Purkinje cell (primary cell): ENCODE results near the gene PSMA7. TPM values are rescaled to one million over a fixed set of nuclear protein-coding genes. Genes with fewer than 3 reads are reported as not detected.

Experiments
- polyA plus RNA-seq: library from polyadenylated mRNA; unstranded; fragments of >200 nt; fragmentation: Nextera tagmentation; gene quantifications from 2 replicates; pipeline ENCODE4 v1.2.1, GENCODE V29; 2014

PSMA7 gene
- polyA plus RNA-seq: 226 and 267 TPM in 2 replicates

DNA sequence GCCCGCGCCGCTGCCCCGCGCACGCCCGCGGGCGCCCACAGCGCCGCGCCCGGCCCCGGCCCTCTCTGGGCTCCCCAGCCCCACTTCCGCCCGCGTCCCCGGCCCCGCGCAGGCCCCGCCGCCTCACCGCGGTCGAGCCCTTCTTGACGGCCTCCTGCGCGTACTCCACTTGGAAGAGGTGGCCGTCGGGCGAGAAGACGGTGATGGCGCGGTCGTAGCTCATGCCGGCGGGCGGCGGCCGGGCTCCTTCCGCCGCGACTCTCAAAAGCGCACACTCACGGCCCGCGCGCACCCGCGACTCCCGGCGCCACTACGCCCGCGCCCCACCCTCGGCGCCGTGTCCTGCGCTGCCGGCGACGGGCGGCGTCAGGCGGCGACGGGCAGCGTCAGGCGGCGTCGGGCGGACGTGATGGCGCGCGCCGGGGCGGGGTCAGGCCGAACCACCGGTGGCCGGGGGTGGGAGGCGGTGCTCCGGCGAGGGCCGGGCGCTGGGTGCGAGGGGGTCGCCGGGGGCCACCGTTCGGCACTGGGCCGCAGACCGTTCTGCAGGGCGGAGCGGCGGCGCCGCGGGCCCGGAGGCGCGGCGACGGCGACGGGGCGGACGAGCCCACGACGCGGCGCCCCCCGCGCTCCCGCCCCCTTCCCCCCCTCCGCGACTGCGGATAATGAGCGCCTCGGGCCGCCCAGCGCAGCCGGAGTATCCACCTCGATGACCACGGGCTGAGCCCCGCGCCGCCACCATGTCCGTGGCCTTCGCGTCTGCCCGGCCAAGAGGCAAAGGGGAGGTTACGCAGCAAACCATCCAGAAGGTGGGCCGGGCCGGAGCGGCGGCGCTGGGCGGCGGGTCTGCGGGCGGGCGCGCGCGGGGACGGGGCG lies at the start of gene PSMA7, which contains the start of gene SS18L1:
Gene PSMA7, minus strand, starts transcription at position 314 of the 876 bp plus-strand sequence. Its CDS starts 91 bp downstream, at position 223.
Gene SS18L1, plus strand, starts transcription at position 689 of the 876 bp plus-strand sequence. Its CDS starts 52 bp downstream, at position 741.

DNA sequence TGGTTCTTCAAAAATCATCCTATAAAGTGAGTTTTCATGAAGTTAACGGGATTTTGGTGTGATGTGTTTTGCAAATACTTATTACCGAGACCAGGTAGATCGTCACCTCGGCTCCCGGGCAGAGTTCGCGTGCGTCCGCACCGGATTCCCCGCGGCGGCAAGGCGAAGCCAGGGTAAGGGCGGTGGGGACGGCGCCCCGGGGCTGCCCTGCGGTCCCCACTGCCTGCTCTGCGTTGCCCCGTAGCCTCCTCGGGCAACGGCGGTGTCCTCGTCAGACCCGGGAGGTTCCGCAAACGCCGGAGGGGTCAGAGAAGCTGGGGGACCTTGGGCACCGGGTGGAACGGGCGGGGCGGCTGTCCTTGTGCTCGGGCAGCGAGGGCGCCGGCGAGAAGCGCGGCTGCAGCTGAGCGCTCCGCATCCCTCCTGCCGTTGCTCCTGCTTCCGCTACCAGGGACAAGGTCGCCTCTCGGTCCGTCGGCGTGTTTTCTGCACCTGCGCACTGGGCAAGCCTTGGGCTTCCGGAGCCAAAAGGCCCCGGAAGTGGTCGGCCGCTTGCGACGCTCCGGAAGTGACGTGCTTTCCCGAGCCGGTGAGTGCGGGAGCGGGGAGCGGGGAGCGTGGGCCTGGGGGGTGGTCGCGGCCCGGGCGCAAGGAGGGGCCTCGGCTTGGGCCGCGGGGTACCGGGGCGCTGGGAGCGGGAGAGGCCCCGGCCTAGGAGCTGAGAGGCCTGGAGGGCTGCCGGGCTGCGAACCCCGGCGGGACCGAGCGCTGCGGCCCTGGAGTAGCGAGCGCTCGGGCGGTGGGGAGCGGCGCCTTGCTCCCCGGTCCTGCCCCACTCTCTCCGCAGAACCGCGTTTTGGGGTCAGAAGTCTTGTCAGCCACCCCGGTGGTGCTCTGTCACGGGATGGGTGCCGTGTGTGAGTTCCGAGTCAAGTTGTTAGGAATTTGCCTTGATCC lies 39.6 kb upstream of the PSMA7 start, which contains the start of gene MTG2:
Gene MTG2, plus strand, starts transcription at position 560 of the 957 bp plus-strand sequence. CDS start 10,393 bp downstream, outside the sequence.

DNA sequence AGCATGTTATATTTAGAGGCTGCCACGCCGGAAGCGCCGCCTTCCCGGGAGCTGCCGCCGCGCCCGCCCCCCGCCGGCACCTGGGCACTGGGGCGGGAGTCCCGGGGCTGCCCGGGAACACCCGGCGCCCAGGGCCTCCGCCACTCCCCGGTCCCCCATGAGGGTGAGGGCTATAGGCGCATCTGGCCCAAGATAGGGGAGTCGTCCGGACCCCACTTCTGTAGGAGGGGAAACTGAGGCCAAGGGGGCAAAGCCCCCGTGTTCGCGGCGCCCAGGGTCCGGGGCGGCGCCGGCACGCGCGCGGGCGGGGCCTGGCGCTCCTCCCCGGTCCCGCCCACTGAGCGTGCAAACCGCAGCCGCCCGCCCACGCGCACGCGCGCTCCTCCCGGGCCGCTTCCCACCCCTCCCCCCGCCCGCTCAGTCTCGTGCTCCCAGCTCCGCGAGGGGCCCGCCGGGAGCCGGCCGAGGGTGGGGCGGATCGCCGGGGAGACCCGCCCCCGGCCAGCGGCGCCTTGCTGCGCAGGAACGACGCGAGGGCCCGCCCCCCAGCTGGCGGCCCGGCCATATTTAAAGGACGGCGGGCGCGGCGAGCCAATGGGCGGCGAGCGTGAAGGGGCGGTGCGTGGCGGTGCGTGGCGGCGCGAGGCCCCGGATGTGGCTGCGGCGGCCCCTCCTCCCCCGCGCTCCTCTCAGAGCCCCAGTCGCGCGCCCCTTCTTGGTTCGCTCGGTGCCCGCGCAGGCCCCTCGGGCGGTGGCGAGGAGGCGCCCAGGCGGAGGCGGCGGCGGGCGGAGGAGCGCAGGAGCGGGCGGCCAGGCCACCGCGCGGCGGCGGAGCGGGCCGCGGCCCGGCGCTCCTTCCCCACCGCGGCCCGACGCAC lies 21.2 kb downstream of the PSMA7 start, which contains the start of gene LSM14B:
Gene LSM14B, plus strand, starts transcription at position 700 of the 878 bp plus-strand sequence. CDS start 192 bp downstream, outside the sequence.

Other genes starting within 250 kb of the PSMA7 start
- gene TAF4, start 77.5 kb downstream of the PSMA7 start, polyA plus RNA-seq: 0.66 and 0.80 TPM in 2 replicates
- 4.0 and 4.6 TPM in 2 replicates for gene LSM14B, start 20.9 kb downstream of the PSMA7 start, polyA plus RNA-seq
- gene SS18L1, start 375 bp upstream of the PSMA7 start, polyA plus RNA-seq: 15.1 and 23.0 TPM in 2 replicates
- 8.6 and 12.9 TPM in 2 replicates for gene MTG2, start 39.6 kb upstream of the PSMA7 start, polyA plus RNA-seq
- not detected in 2 replicates for gene HRH3, start 76.9 kb upstream of the PSMA7 start, polyA plus RNA-seq
- 33.5 and 45.9 TPM in 2 replicates for gene OSBPL2, start 95.1 kb upstream of the PSMA7 start, polyA plus RNA-seq
- gene ADRM1, start 159.6 kb upstream of the PSMA7 start, polyA plus RNA-seq: 16.3 and 17.7 TPM in 2 replicates
- 0.39 and 0.79 TPM in 2 replicates for gene LAMA5, start 223.9 kb upstream of the PSMA7 start, polyA plus RNA-seq
- gene RPS21, start 243.7 kb upstream of the PSMA7 start, polyA plus RNA-seq: 452 and 514 TPM in 2 replicates